Endothelial cell of umbilical vein (primary cell): Measurements from ENCODE around the gene SLC4A11. TPM values are rescaled to one million over a fixed set of nuclear protein-coding genes. Genes with fewer than 3 reads are reported as not detected.

ENCODE experiments used
- BruUV-seq: library from RNA; stranded (reverse); fragments of 400-500 nt; replicated peaks from 2 replicates; lab custom pipeline; 2021; lab: Mats Ljungman, UMichigan
- CTCF ChIA-PET: fragments of 300-600, 350-600 bp; sonication (Branson Sonifier 250); formaldehyde crosslinking; loops from one replicate; lab custom pipeline; 2021; ENCODE audit warnings: antibody characterized with exemption, inconsistent platforms; lab: Charles Lee
- POLR2A ChIA-PET: fragments of 300-600, 350-600 bp; sonication (Branson Sonifier 250); formaldehyde crosslinking; loops from one replicate; lab custom pipeline; 2021; ENCODE audit warnings: antibody characterized with exemption, inconsistent platforms; lab: Charles Lee
- DNase-seq: peaks from one replicate; pipeline ENCODE4 v3.0.0-alpha.2; 2011; ENCODE audit warnings: low read depth, low spot score
- FAIRE-seq: peaks from 2 replicates; lab custom pipeline; 2011; peaks lifted over from hg19 to GRCh38; lab: Jason Lieb, UNC
- H2AFZ ChIP-seq: 2 replicates; pipeline ENCODE4 v1.6.0; 2012; ENCODE audit warnings: low read depth, low read length, control low read depth, inconsistent platforms
- H3K27ac ChIP-seq: 2 replicates; pipeline ENCODE4 v1.5.1; 2011; ENCODE audit warnings: low read depth, mild to moderate bottlenecking, control low read depth, low read length, moderate library complexity; ENCODE audit not compliant: insufficient read depth
- H3K27me3 ChIP-seq, 2 experiments: 2 replicates each; pipeline versions ENCODE4 v1.6.0 to v1.6.1; 2011; ENCODE audit warnings: low read length in 2 of 2, mixed read lengths in 1 of 2; ENCODE audit not compliant: control insufficient read depth in 2 of 2, insufficient read depth in 2 of 2
- H3K36me3 ChIP-seq, 2 experiments: 2 replicates in 1 of 2; 3 replicates in 1 of 2; pipeline ENCODE4 v1.5.1; 2011; ENCODE audit warnings: low read length in 2 of 2, mild to moderate bottlenecking in 1 of 2, moderate library complexity in 1 of 2; ENCODE audit not compliant: control insufficient read depth in 2 of 2, insufficient read depth in 2 of 2; ENCODE audit errors: extremely low read depth in 1 of 2
- H3K4me1 ChIP-seq: 3 replicates; pipeline ENCODE4 v1.5.1; 2011; ENCODE audit warnings: mild to moderate bottlenecking, low read length; ENCODE audit not compliant: control insufficient read depth, insufficient read depth; ENCODE audit errors: extremely low read depth
- H3K4me2 ChIP-seq: 2 replicates; pipeline ENCODE4 v1.6.1; 2011; ENCODE audit warnings: low read length, control low read depth, mixed read lengths; ENCODE audit not compliant: insufficient read depth
- H3K4me3 ChIP-seq, 3 experiments: fragments of 200-600 bp in 1 of 3; sonication (generic), shearing (Covaris generic) in 1 of 3; replicated peaks in 1 of 3; 2 replicates each; pipeline ENCODE4 v1.5.1; 2011 to 2016; ENCODE audit warnings: control low read depth in 3 of 3, low read length in 3 of 3, mild to moderate bottlenecking in 2 of 3, inconsistent platforms in 1 of 3, low read depth in 1 of 3, moderate library complexity in 1 of 3; ENCODE audit not compliant: insufficient read depth in 1 of 3
- H3K79me2 ChIP-seq: 2 replicates; pipeline ENCODE4 v1.6.0; 2012; ENCODE audit warnings: low read length, inconsistent platforms; ENCODE audit not compliant: control insufficient read depth, insufficient read depth
- H3K9ac ChIP-seq: replicated peaks from 2 replicates; pipeline ENCODE3; 2011; ENCODE audit warnings: low read length, control low read depth; ENCODE audit not compliant: insufficient read depth; ENCODE audit errors: extremely low read depth
- H3K9me1 ChIP-seq: replicated peaks from 3 replicates; pipeline ENCODE4 v1.6.0; 2011; ENCODE audit warnings: mild to moderate bottlenecking, low read length; ENCODE audit not compliant: control insufficient read depth, insufficient read depth; ENCODE audit errors: extremely low read depth
- H3K9me3 ChIP-seq: replicated peaks from 2 replicates; pipeline ENCODE4 v1.5.1; 2012; ENCODE audit warnings: low read length, inconsistent platforms; ENCODE audit not compliant: control insufficient read depth, insufficient read depth
- H4K20me1 ChIP-seq: replicated peaks from 2 replicates; pipeline ENCODE3; 2011; ENCODE audit warnings: mild to moderate bottlenecking, low read length; ENCODE audit not compliant: control insufficient read depth, insufficient read depth; ENCODE audit errors: extremely low read depth
- CTCF ChIP-seq, 2 donors: IDR thresholded peaks; 1 replicate in 1 of 2; 2 replicates in 1 of 2; pipeline ENCODE4 v1.5.1; 2011; ENCODE audit warnings: low read length in 2 of 2, mild to moderate bottlenecking in 2 of 2, moderate library complexity in 2 of 2, control low read depth in 1 of 2, inconsistent platforms in 1 of 2, low read depth in 1 of 2; ENCODE audit not compliant: insufficient read depth in 1 of 2; ENCODE audit errors: extremely low read depth in 1 of 2
- EZH2 ChIP-seq: IDR thresholded peaks from 2 replicates; pipeline ENCODE4 v1.6.1; 2012; ENCODE audit warnings: borderline replicate concordance, low read depth, mild to moderate bottlenecking, moderate library complexity, low read length, inconsistent platforms; ENCODE audit not compliant: severe bottlenecking
- FOS ChIP-seq: IDR thresholded peaks from 2 replicates; pipeline ENCODE4 v1.6.1; 2011; ENCODE audit warnings: mild to moderate bottlenecking, low read length, moderate library complexity, borderline replicate concordance; ENCODE audit not compliant: insufficient read depth
- GATA2 ChIP-seq: IDR thresholded peaks from 2 replicates; pipeline ENCODE4 v1.7.0; 2011; ENCODE audit warnings: low read depth, mild to moderate bottlenecking, moderate library complexity, mixed read lengths, low read length; ENCODE audit not compliant: insufficient read length, insufficient read depth
- JUN ChIP-seq: IDR thresholded peaks from 2 replicates; pipeline ENCODE4 v1.6.1; 2011; ENCODE audit warnings: borderline replicate concordance, low read depth; ENCODE audit not compliant: insufficient read length, insufficient read depth
- MAX ChIP-seq: IDR thresholded peaks from 2 replicates; pipeline ENCODE4 v1.6.1; 2011; ENCODE audit not compliant: insufficient read depth, insufficient read length
- MYC ChIP-seq: IDR thresholded peaks from one replicate; pipeline ENCODE4 v1.6.1; 2011; ENCODE audit warnings: mild to moderate bottlenecking, low read depth, low read length
- POLR2A ChIP-seq: IDR thresholded peaks from 2 replicates; pipeline ENCODE4 v1.6.1; 2012; ENCODE audit warnings: low read depth, mild to moderate bottlenecking, control low read depth, low read length
- POLR2AphosphoS5 ChIP-seq: IDR thresholded peaks from 2 replicates; pipeline ENCODE4 v1.6.1; 2012; ENCODE audit warnings: low read depth, mild to moderate bottlenecking, control low read depth, low read length, moderate library complexity; ENCODE audit not compliant: insufficient read depth
- dilution Hi-C: fragments of 300-500 bp; cut with MboI; formaldehyde crosslinking; loops from one replicate; pipeline ENCODE4 v1.15.0; 2019; ENCODE audit warnings: low sequenced_read_pairs; ENCODE audit not compliant: extremely low pct_ligation_motif_present
- intact Hi-C: fragments of 100-400 bp; cut with micrococcal nuclease; formaldehyde crosslinking; loops from one replicate; pipeline ENCODE4 v1.10.0; 2022
- polyA plus RNA-seq, 4 experiments: library from polyadenylated mRNA; depleted of rRNA in 3 of 4; stranded (reverse) in 3 of 4; unstranded in 1 of 4; fragments of >200 nt; gene quantifications; 2 replicates each; pipeline versions ENCODE4 v1.2.1 to v1.2.3, GENCODE V29; 2011 to 2012; ENCODE audit warnings: missing spikeins in 1 of 4
- total RNA-seq: library from RNA; stranded (reverse); gene quantifications from 2 replicates; pipeline ENCODE4 v1.2.3, GENCODE V29; 2021

The SLC4A11 gene
- total and polyA plus RNA-seq, 2 donors (not counting 3 experiments of a cell fraction or from before 2014, with no cell fraction given): 5.7 to 10.2 TPM

GRCh38 chr20:3244613-3245012 is 5.6 kb upstream of the SLC4A11 start:
- intact Hi-C loops: no loop called here
- no peak overlapping the region for H3K4me3 ChIP-seq
- BruUV-seq: no TSS peak
- ChIA-PET CTCF (interaction anchor here (1.2 kb wide), 2 partner anchors 26 to 35 kb away, joined by 3 read pairs; no protein-coding TSS in a partner anchor), POLR2A (no interaction called here)
- dilution Hi-C loops: no loop called here
- H3K27me3 ChIP-seq: peaks cover 0 to 14% of the 10 kb centered on the region in 2 experiments
- H3K9ac ChIP-seq: no peak overlapping the region
- no peak overlapping the region for H3K27ac ChIP-seq
- no peaks in the 10 kb centered on the region for H4K20me1 ChIP-seq
- no peaks in the 10 kb centered on the region for H3K9me1 ChIP-seq
- no peak for TF ChIP-seq MYC
- no peak for TF ChIP-seq JUN
- no peak for TF ChIP-seq GATA2
- no peak for TF ChIP-seq POLR2AphosphoS5
- no peak for TF ChIP-seq FOS
- TF ChIP-seq EZH2: no peak
- no peak for TF ChIP-seq MAX
- no peak for TF ChIP-seq CTCF (IDR thresholded peaks at IDR 0.05; ENCODE audit: extremely low read depth in 1 of 2, insufficient read depth in 1 of 2, low read depth in 1 of 2, low read length in 2 of 2)
- no peak for TF ChIP-seq POLR2A
- no peak for DNase-seq
- H3K4me1 ChIP-seq: peaks cover 12% of the 10 kb centered on the region
- H3K9me3 ChIP-seq: no peaks in the 10 kb centered on the region
- no peak for FAIRE-seq
- H2AFZ ChIP-seq: no peak overlapping the region
- H3K36me3 ChIP-seq: no peaks in the 10 kb centered on the region
- H3K79me2 ChIP-seq: no peaks in the 10 kb centered on the region
- no peak overlapping the region for H3K4me2 ChIP-seq
